ENCODE data around the gene R3HCC1L.

DNA sequence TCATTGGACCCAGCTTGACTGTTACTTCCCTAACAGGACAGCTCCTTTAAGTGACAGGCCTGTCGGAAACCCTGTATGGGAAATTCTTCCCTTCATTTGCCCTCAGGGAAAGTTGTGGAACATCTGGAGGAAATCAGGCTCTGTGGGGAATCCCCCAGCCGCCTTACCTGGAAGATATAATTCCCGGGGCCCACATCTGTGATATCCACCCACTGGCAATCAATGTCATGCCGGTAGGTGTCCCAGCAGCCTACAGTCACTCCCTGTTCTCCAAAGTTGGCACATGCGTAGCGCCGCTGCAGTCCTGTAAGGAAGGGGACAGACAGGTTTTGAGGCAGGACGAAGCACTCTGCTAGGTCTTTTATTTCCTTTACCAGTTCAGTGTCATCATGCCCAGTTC is 116.9 kb downstream of the R3HCC1L start:
- TF ChIP-seq, protein P1, sequence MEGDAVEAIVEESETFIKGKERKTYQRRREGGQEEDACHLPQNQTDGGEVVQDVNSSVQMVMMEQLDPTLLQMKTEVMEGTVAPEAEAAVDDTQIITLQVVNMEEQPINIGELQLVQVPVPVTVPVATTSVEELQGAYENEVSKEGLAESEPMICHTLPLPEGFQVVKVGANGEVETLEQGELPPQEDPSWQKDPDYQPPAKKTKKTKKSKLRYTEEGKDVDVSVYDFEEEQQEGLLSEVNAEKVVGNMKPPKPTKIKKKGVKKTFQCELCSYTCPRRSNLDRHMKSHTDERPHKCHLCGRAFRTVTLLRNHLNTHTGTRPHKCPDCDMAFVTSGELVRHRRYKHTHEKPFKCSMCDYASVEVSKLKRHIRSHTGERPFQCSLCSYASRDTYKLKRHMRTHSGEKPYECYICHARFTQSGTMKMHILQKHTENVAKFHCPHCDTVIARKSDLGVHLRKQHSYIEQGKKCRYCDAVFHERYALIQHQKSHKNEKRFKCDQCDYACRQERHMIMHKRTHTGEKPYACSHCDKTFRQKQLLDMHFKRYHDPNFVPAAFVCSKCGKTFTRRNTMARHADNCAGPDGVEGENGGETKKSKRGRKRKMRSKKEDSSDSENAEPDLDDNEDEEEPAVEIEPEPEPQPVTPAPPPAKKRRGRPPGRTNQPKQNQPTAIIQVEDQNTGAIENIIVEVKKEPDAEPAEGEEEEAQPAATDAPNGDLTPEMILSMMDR (IDR thresholded peaks at IDR 0.05), result no peak
- TF ChIP-seq POLR2A (IDR thresholded peaks at IDR 0.05), result no peak

All from lower leg skin (tissue), 3 donors.